GM23338 (cell line): ENCODE results near the gene IL1B. TPM values are rescaled to one million over a fixed set of nuclear protein-coding genes. Genes with fewer than 3 reads are reported as not detected.

Experiments used
- ATAC-seq: fragments of 200-7000 bp; cut with Tn5 transposase; 3 replicates; pipeline ENCODE4 v1.9.1; 2020
- DNase-seq: peaks from one replicate; pipeline ENCODE4 v3.0.0-alpha.2; 2015; ENCODE audit warnings: low spot score
- H2AFZ ChIP-seq: fragments of 200-600 bp; sonication (generic); 2 replicates; pipeline ENCODE4 v1.8.0; 2016; ENCODE audit warnings: antibody characterized with exemption, mild to moderate bottlenecking, moderate library complexity
- H3F3A ChIP-seq: fragments of 200-600 bp; sonication (generic); replicated peaks from 2 replicates; pipeline ENCODE4 v1.8.0; 2017; ENCODE audit warnings: antibody characterized with exemption, mixed run types, low read depth
- H3K27ac ChIP-seq: fragments of 200-600 bp; sonication (generic); 2 replicates; pipeline ENCODE4 v1.6.1; 2016; ENCODE audit warnings: low read depth
- H3K27me3 ChIP-seq: fragments of 200-600 bp; sonication (generic); 2 replicates; pipeline ENCODE4 v1.8.0; 2016; ENCODE audit warnings: mild to moderate bottlenecking, mixed run types, moderate library complexity; ENCODE audit not compliant: insufficient read depth
- H3K36me3 ChIP-seq: fragments of 200-600 bp; sonication (generic); 2 replicates; pipeline ENCODE4 v1.8.0; 2016; ENCODE audit warnings: mild to moderate bottlenecking; ENCODE audit not compliant: insufficient read depth
- H3K4me1 ChIP-seq: fragments of 200-600 bp; sonication (generic); 2 replicates; pipeline ENCODE4 v1.8.0; 2016; ENCODE audit warnings: mild to moderate bottlenecking, moderate library complexity; ENCODE audit not compliant: insufficient read depth
- H3K4me2 ChIP-seq: fragments of 200-600 bp; sonication (generic); 2 replicates; pipeline ENCODE4 v1.7.1; 2017; ENCODE audit warnings: mixed run types
- H3K4me3 ChIP-seq: fragments of 200-600 bp; sonication (generic); 2 replicates; pipeline ENCODE4 v1.6.1; 2016; ENCODE audit warnings: mixed run types
- H3K79me2 ChIP-seq: fragments of 200-600 bp; sonication (generic); replicated peaks from 2 replicates; pipeline ENCODE4 v1.8.0; 2017; ENCODE audit warnings: mild to moderate bottlenecking; ENCODE audit not compliant: insufficient read depth
- H3K9me2 ChIP-seq: fragments of 200-600 bp; sonication (generic); 2 replicates; pipeline ENCODE4 v1.8.0; 2017; ENCODE audit not compliant: insufficient read depth
- H4K20me1 ChIP-seq: fragments of 200-600 bp; sonication (generic); replicated peaks from 2 replicates; pipeline ENCODE4 v1.8.0; 2017; ENCODE audit warnings: mild to moderate bottlenecking; ENCODE audit not compliant: insufficient read depth
- H3K27ac Mint-ChIP-seq: 2 replicates; pipeline ENCODE4 v1.8.0; 2020; ENCODE audit warnings: inconsistent platforms, mild to moderate bottlenecking, moderate library complexity, mixed read lengths
- H3K27me3 Mint-ChIP-seq: 3 replicates; pipeline ENCODE4 v1.8.0; 2022; ENCODE audit warnings: low read depth, mild to moderate bottlenecking, moderate library complexity, mixed read lengths, inconsistent platforms; ENCODE audit not compliant: insufficient read depth, poor library complexity
- H3K36me3 Mint-ChIP-seq: 3 replicates; pipeline ENCODE4 v1.8.0; 2021; ENCODE audit warnings: low read depth, mild to moderate bottlenecking, inconsistent platforms, moderate library complexity, mixed read lengths
- H3K4me1 Mint-ChIP-seq: 3 replicates; pipeline ENCODE4 v1.8.0; 2020; ENCODE audit warnings: mild to moderate bottlenecking, inconsistent platforms, mixed read lengths
- H3K4me3 Mint-ChIP-seq: 3 replicates; pipeline ENCODE4 v1.8.0; 2021; ENCODE audit warnings: moderate library complexity, mild to moderate bottlenecking, inconsistent platforms, mixed read lengths
- H3K9me3 Mint-ChIP-seq: 3 replicates; pipeline ENCODE4 v1.8.0; 2020; ENCODE audit warnings: moderate library complexity, mild to moderate bottlenecking, inconsistent platforms, mixed read lengths
- CREB1 ChIP-seq: fragments of 250-450 bp; sonication (Bioruptor Pico); IDR thresholded peaks from 2 replicates; pipeline ENCODE4 v1.5.0; 2020; ENCODE audit warnings: low read depth, mild to moderate bottlenecking, moderate library complexity
- CTCF ChIP-seq, 2 experiments: fragments of 200-600 bp in 1 of 2; sonication (generic) in 1 of 2; conservative IDR thresholded peaks; 2 replicates each; pipeline versions ENCODE4 v1.5.1 to v1.6.1; 2016 to 2017; ENCODE audit warnings: antibody characterized with exemption in 2 of 2, low read depth in 2 of 2, mild to moderate bottlenecking in 2 of 2, moderate library complexity in 1 of 2
- EZH2 ChIP-seq: fragments of 200-600 bp; sonication (generic); IDR thresholded peaks from one replicate; pipeline ENCODE4 v1.8.0; 2017; ENCODE audit warnings: antibody characterized with exemption, mild to moderate bottlenecking, low read depth; ENCODE audit not compliant: unreplicated experiment
- JUNB ChIP-seq: IDR thresholded peaks from one replicate; pipeline ENCODE4 v1.6.1; 2016; ENCODE audit warnings: antibody characterized with exemption; ENCODE audit not compliant: unreplicated experiment
- POLR2AphosphoS5 ChIP-seq: IDR thresholded peaks from 2 replicates; pipeline ENCODE4 v1.6.1; 2016; ENCODE audit warnings: antibody characterized with exemption, low read depth
- REST ChIP-seq: IDR thresholded peaks from one replicate; pipeline ENCODE4 v1.6.1; 2018; ENCODE audit warnings: antibody characterized with exemption; ENCODE audit not compliant: unreplicated experiment
- STAT1 ChIP-seq: IDR thresholded peaks from one replicate; pipeline ENCODE4 v1.6.1; 2016; ENCODE audit warnings: antibody characterized with exemption; ENCODE audit not compliant: unreplicated experiment
- ZNF114 ChIP-seq: fragments of 250-450 bp; sonication (Bioruptor Pico); IDR thresholded peaks from 2 replicates; pipeline ENCODE4 v1.5.0; 2020; ENCODE audit warnings: mild to moderate bottlenecking, moderate library complexity
- ZNF331 ChIP-seq: fragments of 250-450 bp; sonication (Bioruptor Pico); IDR thresholded peaks from 2 replicates; pipeline ENCODE4 v1.5.0; 2020; ENCODE audit warnings: low read depth, mild to moderate bottlenecking, moderate library complexity
- polyA plus RNA-seq: library from polyadenylated mRNA; unstranded; fragments of >200 nt; fragmentation: Nextera tagmentation; extraction: Ambion mirVana; gene quantifications from 2 replicates; pipeline ENCODE4 v1.2.1, GENCODE V29; 2016
- total RNA-seq: library from RNA; depleted of rRNA; stranded (reverse); fragments of >200 nt; shearing (Covaris generic); gene quantifications from 2 replicates; pipeline ENCODE4 v1.2.3, GENCODE V29; 2014
- TF ChIP-seq, protein P1 (sequence below): IDR thresholded peaks from 2 replicates; pipeline ENCODE4 v1.6.1; 2016; ENCODE audit warnings: antibody characterized with exemption
- TF ChIP-seq, protein P2 (sequence below): fragments of 250-450 bp; sonication (Bioruptor Pico); IDR thresholded peaks from 2 replicates; pipeline ENCODE4 v1.5.0; 2020; ENCODE audit warnings: mild to moderate bottlenecking, moderate library complexity

Gene IL1B
- total and polyA plus RNA-seq, 2 experiments from 2014 or later, result not detected

DNA sequence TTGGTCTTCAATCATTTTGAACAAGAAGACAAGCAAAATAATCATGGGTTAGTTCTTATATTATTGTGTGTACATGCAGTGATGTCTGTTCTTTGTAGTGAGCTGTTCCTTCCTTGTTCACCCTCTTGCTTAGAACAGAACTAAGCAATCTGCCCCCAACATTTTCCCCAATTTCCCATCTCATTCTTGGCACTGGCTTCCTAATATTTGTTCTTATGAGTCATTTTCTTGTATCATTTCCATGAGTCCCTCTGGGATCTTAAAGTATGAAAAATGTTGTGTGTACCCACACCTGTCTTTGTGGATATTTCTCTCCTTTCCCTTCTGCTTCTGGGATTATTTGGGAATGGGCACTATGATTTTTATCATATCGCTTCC is 3.5 kb upstream of the IL1B start:
- ATAC-seq (no peak), DNase-seq (no peak)
- Mint-ChIP-seq H3K4me1 (peaks cover 22% of the 10 kb centered on the region), H3K27me3 (peaks cover 3% of the 10 kb centered on the region), H3K27ac (no peak overlapping the region), H3K36me3 (no peaks in the 10 kb centered on the region), H3K4me3 (no peak overlapping the region), H3K9me3 (no peaks in the 10 kb centered on the region)
- TF ChIP-seq, protein P1, sequence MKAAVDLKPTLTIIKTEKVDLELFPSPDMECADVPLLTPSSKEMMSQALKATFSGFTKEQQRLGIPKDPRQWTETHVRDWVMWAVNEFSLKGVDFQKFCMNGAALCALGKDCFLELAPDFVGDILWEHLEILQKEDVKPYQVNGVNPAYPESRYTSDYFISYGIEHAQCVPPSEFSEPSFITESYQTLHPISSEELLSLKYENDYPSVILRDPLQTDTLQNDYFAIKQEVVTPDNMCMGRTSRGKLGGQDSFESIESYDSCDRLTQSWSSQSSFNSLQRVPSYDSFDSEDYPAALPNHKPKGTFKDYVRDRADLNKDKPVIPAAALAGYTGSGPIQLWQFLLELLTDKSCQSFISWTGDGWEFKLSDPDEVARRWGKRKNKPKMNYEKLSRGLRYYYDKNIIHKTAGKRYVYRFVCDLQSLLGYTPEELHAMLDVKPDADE, result no peak
- TF ChIP-seq ZNF114 (CRISPR knock-in tag) (no peak), CTCF (conservative IDR thresholded peaks at IDR 0.05; ENCODE audit: low read depth in 2 of 2) (no peak), CREB1 (CRISPR knock-in tag) (no peak), ZNF331 (no peak), REST (no peak), JUNB (no peak), STAT1 (no peak), EZH2 (no peak), POLR2AphosphoS5 (no peak)
- TF ChIP-seq, protein P2, sequence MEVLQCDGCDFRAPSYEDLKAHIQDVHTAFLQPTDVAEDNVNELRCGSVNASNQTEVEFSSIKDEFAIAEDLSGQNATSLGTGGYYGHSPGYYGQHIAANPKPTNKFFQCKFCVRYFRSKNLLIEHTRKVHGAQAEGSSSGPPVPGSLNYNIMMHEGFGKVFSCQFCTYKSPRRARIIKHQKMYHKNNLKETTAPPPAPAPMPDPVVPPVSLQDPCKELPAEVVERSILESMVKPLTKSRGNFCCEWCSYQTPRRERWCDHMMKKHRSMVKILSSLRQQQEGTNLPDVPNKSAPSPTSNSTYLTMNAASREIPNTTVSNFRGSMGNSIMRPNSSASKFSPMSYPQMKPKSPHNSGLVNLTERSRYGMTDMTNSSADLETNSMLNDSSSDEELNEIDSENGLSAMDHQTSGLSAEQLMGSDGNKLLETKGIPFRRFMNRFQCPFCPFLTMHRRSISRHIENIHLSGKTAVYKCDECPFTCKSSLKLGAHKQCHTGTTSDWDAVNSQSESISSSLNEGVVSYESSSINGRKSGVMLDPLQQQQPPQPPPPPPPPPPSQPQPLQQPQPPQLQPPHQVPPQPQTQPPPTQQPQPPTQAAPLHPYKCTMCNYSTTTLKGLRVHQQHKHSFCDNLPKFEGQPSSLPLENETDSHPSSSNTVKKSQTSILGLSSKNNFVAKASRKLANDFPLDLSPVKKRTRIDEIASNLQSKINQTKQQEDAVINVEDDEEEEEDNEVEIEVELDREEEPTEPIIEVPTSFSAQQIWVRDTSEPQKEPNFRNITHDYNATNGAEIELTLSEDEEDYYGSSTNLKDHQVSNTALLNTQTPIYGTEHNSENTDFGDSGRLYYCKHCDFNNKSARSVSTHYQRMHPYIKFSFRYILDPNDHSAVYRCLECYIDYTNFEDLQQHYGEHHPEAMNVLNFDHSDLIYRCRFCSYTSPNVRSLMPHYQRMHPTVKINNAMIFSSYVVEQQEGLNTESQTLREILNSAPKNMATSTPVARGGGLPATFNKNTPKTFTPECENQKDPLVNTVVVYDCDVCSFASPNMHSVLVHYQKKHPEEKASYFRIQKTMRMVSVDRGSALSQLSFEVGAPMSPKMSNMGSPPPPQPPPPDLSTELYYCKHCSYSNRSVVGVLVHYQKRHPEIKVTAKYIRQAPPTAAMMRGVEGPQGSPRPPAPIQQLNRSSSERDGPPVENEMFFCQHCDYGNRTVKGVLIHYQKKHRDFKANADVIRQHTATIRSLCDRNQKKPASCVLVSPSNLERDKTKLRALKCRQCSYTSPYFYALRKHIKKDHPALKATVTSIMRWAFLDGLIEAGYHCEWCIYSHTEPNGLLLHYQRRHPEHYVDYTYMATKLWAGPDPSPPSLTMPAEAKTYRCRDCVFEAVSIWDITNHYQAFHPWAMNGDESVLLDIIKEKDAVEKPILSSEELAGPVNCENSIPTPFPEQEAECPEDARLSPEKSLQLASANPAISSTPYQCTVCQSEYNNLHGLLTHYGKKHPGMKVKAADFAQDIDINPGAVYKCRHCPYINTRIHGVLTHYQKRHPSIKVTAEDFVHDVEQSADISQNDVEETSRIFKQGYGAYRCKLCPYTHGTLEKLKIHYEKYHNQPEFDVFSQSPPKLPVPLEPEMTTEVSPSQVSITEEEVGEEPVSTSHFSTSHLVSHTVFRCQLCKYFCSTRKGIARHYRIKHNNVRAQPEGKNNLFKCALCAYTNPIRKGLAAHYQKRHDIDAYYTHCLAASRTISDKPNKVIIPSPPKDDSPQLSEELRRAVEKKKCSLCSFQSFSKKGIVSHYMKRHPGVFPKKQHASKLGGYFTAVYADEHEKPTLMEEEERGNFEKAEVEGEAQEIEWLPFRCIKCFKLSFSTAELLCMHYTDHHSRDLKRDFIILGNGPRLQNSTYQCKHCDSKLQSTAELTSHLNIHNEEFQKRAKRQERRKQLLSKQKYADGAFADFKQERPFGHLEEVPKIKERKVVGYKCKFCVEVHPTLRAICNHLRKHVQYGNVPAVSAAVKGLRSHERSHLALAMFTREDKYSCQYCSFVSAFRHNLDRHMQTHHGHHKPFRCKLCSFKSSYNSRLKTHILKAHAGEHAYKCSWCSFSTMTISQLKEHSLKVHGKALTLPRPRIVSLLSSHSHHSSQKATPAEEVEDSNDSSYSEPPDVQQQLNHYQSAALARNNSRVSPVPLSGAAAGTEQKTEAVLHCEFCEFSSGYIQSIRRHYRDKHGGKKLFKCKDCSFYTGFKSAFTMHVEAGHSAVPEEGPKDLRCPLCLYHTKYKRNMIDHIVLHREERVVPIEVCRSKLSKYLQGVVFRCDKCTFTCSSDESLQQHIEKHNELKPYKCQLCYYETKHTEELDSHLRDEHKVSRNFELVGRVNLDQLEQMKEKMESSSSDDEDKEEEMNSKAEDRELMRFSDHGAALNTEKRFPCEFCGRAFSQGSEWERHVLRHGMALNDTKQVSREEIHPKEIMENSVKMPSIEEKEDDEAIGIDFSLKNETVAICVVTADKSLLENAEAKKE (CRISPR knock-in tag), result no peak
- no peaks in the 10 kb centered on the region for H3K79me2 ChIP-seq
- no peaks in the 10 kb centered on the region for H4K20me1 ChIP-seq
- no peaks in the 10 kb centered on the region for H3K27me3 ChIP-seq
- H3K36me3 ChIP-seq, result no peaks in the 10 kb centered on the region
- H3K4me1 ChIP-seq, result peaks cover 4% of the 10 kb centered on the region; the same call in 1 of the 2 replicates
- no peak overlapping the region for H3K4me2 ChIP-seq
- H3K9me2 ChIP-seq, result peaks cover 18% of the 10 kb centered on the region; the same call in 1 of the 2 replicates
- H3K4me3 ChIP-seq, result no peak overlapping the region
- no peak overlapping the region for H3K27ac ChIP-seq
- H3F3A ChIP-seq, result no peaks in the 10 kb centered on the region
- no peak overlapping the region for H2AFZ ChIP-seq
